NCI-H1436 (cell line): ENCODE data around the gene MAP6D1.

Source experiments
- DNase-seq: peaks from one replicate; lab custom pipeline; 2025; lab: John Stamatoyannopoulos, UW

The MAP6D1 gene

DNA sequence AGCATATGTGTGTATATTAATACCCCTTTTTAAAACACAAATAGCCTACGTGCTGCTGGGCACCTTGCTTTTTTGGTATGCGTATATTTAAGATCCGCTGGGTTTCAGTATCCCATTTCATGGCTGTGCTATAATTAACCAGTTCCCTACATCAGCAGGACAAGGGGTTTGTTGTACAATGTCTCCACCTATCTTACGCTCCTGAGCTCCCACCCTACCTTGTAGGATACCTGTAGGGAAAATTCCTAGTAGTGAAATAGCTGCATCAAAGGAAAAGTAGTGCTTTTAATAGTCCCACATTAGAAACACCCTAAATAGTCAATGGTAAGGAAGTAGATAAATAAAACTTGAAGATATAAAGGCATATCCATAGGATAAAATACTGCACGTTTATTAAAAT, 1.4 kb downstream of the MAP6D1 start:
- no peak for DNase-seq

DNA sequence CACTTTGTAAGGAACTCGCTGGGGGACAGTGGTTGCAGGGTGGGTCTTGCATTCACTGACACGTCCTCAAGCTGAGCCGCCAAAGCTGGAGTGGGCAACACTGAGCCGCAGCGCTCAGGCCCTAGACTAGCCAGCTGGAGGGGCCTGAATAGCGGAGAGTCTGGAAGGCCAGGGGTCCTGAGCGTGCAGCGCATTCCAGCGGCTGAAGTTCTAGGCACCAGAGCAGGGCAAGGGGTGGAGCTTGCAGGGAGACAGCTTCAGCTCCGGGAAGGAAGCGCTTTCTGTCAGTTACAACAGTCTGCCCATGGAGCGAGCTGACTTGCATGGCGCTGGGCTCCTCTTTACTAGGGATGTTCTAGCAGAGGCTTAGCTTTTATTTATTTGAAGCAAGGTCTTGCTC, 2.7 kb downstream of the MAP6D1 start:
- no peak for DNase-seq

DNA sequence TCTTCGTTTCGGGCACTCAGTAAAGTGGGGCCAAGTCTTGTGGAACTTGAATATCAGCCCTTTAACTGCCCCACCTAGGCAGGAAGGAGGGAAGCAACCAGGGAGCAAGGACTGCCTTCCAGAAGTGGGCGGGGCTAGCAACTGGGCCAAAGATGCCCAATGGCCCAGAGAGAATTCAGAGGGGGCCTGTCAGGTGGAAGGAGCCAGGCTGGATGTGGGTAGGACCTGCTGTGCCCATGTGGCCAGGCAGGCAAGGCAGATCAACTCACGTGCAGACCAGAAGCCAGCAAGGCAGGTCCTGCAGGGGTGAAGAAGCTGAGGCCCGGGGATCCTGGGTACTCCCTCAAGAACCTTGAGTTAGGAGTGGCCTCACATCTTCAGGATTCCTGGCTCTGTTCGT, 5.5 kb downstream of the MAP6D1 start:
- no peak for DNase-seq

DNA sequence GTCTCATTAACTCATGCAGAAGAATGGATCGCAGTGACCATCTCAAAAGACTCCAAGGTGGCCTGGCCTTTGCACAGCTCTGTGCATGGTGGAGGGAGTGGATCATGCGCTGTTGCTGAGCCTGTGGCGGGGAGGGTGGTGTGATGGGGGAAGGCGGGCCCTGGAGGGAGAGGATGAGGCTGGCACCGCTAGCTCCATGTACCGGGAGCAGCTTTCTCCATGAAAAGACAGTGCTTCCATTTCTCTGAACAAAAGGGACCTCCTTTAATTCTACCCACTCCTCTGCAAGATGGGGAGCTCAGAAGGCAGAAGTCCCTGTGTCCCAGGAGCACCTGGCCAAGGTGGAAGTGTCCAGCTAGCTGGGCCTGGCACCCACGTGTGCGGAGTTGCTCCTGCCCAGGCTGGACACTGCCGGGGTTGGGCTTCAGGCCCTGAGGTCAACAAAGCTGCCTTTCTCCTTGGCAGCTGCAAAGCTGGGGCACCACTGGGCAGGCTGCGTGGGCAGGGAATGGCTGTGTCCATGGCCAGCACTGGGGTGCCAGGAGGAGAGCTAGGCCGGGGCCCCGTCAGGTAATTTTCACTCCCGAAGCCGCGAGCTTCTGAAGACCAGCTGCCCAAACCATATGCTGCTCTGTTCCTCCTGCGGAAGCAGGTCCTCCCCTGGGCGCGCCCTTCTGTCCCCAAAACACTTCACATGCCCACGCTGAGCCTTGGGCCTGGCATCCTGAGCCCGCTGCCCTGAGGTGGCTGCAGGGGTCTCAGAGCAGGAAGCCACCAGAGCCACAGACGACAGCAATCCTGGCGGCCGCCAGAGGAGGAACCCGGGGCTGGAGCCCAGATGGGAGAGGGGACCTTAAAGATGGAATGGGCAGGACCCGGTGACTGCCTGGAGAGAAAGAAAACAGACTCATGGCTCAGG, 6.4 kb downstream of the MAP6D1 start:
- no peak for DNase-seq

DNA sequence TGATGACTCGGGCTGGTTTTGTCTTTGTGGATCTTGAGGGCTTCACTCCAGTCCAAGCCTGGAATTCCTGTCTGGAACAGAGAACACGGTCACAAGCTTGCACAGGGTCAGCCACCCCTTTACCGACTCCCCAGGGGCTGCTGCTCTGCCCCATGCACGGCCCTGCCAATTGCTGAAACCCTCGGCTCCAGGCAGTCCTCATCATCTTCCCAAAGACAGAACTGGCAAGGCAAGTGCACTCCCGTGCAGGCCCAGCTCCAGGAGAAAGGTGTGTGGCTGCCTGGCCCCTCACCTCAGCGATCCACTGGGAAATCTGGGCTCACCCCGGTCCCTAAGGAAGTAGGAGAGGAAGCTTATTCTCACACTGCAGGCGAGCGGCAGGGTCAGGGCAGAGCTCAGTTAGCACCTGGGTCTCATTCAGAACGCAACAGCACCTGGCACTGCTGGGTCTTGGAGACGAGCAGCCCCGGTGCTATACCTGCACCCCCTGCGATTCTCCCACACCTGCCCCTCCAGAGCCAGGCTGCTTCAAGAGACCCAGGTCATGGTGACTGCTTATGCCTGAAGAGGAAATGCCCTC, 7.2 kb downstream of the MAP6D1 start:
- DNase-seq: no peak

DNA sequence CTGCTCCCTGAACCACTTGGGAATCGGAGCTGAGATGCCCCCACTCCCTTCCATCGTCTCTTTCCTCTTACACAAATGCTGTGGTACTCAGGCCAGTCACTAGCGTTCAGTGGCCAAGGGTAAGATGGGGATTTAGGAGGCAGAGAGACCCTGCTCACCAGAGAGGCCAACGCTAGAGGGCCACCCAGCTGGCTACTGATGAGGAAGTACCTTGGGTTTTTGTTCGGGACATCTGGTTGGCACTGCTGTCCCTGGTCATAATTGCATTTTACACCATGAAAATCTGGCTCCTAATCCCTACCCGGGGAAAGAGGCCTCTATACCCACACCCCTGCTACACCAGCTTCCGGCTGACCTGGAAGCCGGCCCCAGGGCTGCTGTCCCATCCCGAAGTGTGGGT, 7.7 kb downstream of the MAP6D1 start:
- no peak for DNase-seq

DNA sequence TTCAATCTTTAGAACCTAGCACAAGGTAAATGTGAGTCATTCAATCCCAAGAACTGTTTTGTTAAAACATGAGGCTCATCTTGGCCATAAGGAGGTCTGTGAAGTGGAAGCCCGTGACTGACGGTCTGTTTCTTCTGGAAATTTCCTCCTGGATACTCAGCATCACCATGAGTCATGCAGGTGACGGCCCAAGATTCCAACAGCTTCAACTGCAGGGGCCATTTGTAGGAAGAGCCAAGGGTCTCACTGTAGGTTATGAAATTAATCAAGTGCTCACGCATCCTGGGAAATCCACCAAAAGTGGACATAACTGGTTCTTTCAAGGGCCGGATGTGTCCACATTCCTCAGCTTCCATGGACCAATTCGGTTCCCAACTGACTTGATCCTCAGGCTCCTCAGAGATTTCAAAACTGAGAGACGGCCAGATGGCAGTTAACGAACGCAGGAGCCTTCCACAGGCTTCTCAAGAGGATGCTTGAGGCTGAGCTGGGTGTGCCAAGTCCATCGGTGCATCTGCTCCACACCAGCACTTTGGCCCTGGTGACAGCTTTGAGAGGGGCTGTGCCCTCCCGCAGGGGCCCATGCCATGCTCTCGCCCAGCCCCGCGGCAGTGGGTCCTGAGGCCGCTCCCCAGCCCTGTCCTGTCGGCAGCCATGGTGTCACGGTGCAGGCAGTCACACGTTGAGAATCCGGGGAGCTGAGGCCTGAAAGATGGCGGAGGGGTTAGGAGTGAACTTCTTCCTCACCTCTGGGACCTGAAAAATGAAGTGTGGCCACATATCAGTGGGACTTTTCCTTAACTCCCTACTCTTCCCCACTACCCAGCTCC, 8.5 kb downstream of the MAP6D1 start:
- no peak for DNase-seq

DNA sequence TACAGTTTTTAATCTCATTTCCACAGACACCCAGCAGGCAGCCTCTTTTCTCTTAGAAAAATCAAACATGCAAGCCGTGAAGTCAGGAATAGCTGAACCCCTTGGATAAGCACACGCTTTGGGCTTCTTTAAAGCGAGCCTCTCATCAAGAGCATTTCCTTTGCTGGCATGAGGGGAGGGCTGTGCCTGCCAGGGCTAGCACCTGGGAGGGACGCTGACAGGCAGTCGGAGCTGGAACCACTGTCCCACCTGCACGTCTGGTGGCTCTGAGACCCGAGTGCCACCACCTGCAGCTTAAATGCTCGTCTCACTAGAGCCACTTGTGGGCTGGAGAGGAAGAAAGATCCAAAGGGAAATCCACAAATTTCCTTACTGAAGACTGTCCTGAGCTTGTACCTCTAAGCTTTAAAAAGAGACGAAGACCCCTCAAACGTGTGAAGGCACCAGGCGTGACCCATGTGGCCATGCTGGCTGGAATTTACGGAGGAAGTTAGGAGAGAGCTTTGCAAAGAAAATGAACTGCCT, 9.4 kb downstream of the MAP6D1 start:
- DNase-seq: no peak

DNA sequence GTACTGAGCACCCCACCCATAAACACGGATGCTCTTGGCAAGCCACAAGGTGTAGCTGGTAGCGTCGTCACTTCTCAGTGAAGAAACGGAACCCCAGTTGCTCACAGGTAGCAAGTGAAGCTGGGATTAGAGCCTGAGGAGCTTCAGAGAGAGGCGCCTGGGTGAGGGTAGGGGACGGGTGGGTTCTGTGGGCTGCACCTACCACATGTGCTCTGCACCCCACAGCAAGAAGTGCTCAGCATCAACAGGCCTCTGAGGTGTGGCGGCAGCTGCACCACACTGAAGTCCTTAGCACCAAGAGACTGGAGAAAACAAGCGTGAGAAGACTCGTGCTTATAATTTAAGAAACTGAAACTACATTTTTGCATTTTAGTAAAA, 9.8 kb downstream of the MAP6D1 start:
- DNase-seq: no peak

DNA sequence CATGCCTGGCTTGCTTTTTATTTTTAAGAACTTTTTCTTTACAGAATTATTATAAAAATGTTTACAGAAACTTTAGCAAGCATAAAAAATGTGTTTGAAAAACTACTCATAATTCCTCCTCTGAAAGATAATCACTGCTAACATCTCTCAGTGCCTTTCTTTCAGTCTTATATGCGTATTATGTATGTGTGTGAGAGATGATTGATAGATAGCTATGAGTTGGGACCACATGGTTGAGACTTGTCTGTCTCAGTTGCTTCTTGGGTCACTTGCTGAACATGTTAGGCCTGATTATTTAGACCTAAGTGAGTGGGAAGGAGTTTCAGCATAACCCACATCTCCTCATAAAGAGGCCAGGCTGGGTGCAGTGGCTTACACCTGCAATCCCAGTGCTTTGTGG, 11.1 kb downstream of the MAP6D1 start:
- no peak for DNase-seq

DNA sequence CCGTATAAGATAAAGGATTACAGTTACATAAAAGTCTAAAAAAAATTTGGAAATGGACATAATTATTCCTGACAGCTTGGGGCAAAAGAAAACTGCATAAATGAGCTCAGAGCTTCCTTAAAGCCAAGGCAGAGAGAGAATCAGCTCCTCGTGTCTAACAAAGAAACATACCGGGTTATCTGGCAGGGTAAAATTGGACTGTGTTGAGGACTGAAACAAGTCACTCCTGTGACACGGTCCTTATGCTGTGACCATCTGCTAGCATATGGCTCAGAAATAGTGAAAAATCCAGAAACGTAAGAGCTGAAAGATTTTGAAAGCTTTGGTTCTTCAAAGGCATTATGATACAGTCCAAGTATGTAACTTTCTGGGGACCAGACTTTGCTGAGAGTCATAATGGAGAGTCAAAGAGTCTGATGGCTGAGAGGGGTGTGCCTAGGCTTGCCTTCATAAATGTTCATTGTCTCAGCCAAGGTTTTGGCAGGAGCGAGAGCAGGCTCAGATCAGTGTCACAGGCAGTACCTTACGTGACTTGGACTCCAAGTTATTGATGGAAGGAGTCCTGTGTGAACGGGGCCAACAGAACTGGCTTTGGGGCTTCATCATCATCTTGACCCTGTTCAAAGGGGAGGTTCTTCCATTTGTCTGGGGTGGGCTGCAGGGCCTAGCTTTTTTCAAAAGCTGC, 12.5 kb downstream of the MAP6D1 start:
- DNase-seq: no peak

DNA sequence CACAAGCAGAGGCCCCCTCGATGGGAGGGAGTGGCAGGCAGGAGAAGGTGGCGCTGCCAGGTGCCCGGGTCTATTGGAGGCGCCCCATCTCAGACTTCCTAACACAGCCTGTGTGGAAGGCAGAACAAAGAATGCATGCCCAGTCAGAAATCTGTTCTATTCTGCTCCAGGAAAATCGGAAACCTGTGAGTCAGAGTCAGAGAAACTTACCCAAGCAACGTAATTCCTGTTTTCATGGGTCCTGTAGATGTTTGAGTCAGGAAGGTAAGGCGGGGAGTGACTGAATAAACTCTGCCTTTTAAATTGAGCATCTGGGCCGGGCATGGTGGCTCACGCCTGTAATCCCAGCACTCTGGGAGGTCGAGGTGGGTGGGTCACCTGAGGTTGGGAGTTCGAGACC, 13.7 kb downstream of the MAP6D1 start:
- DNase-seq: no peak

DNA sequence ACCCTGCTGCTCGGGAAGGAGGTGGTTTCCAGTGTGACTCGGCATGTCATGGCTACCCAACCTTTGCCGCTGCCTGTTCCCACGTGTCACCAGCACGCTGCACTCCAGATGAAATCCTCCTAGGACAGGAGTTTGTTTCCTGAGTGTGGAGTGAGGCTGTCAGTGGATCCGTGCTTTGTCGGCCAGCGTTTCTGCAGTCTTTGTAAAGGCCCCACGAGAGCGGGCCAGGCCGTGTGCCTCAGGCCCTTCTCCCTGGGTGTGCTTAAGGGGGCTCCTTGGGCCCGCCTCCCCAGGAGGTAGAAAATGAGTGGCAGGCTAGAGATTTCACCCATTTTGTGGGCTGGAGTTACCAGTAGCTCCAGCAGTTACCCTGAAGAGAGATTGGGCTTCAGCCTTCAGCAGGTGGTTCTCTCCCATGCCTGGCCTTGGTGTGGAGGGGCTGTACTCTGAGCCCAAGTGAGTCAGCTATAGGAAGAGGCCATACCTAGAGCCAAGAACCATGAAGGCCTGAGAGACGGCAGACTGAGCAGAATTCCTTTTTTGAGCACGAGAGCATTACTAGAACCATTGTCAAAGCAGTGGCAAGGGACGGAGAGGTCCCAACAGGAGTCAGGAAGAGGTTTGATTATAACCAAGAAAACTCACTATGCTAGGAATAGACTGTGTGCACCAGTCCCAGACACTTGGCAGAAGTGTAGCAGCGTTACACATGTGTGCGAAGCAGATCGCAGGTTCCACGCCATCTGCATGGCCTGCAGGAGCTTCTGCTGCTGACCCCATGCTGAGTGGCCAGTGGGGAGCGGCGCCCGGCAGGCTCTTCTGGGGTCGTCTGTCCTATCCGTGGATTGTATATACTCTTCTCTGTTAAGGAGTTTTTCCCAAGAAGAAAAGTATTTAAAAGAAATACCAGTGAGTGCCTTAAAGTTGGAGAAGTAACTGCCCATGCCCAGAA, 14.5 kb downstream of the MAP6D1 start:
- DNase-seq: no peak

DNA sequence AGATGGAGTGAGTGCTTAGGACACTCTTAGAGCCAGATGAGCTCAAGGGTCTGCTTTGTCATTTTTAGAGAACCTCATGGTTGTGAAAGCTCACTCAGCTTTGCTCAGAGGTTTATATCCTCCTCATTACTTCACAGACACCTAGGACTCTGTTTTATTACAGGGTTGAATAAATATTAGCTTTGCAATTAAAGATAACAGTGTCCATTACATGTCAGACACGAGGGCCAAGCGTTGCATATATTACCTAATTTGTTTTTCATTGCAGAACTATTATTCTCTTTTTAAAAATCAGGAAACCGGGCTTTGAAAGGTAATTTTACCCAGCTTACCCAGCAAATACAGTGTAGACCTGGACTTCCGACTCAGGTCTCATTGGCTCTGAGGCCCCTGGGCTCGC, 16.1 kb downstream of the MAP6D1 start:
- no peak for DNase-seq

DNA sequence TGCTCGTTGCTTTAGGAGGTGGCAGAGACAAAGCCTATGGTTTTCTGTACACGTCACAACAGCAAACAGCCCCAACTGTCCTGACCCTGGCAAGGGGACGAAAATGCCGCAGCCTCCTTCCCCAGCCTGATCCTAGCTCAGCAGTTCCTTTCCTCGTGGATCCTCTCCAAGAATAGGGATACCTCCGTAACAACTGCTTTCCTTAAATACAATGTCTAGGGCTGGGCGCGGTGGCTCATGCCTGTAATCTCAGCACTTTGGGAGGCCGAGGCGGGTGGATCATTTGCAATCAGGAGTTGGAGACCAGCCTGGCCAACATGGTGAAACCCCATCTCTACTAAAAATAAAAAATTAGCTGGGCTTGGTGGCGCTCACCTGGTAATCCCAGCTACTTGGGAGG, 17.0 kb downstream of the MAP6D1 start:
- no peak for DNase-seq

DNA sequence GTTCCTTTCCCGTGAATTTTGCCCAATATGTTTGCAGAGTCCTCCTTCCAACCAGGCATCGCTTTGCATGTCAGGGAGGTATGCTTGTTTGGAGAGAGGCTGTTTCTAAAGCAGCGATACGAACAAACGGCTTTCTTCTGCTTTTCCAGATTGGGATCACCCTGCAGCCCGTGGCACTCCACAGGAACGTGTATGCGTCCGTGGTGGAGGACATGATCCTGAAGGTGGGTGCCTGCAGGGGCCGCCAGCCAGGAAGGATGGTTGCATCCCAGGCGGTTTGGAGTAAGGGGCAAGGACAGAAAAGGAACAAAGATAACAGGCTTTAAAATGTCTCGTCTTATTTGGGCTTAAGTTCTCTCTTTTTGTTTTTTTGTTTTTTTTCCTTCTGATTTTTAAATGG, 17.5 kb downstream of the MAP6D1 start:
- no peak for DNase-seq

DNA sequence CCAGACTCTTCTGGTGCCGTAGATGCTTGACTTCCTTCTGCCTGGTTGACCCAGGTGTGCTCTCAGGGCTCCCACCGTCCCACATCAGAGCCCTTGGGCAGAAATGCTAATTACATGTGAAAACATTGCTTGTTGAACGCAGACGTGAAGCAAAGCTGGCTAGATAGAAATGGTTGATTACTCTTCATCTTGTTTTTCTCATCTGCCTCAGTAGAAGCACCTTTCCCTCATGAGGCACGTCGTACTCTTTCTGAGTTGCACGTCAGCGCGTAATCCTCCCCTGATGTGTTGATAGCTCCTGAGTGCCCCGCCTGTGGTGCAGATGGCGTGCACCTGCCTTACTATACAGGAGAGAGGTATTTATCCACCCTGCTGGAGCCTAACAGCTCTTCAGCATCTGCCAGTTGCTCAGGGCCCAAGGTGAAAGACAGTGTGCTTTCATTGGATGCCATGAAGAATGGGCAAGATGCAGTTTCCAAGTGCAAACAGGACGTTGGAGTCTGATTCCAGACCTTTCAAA, 18.1 kb downstream of the MAP6D1 start:
- peak; percentile 25 for DNase-seq

DNA sequence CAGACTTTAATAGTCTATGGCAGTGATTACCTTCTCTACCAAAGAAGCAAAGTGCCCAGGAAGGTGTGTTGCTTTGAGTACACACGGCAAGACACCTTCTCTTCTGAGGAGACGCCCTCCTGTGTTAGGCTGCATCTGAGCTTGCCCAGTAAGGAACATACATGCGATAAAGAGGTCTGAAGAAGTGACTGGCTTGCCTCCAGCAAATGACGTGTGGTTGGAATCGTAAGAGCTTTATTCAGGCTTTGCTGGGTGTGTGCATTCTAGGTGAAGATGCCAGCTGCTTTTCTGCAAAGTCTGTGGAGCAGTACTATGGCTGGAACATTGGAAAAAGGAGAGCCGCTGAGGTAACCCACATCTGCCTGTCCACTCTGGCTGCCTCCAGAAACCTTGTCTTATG, 22.4 kb downstream of the MAP6D1 start:
- DNase-seq: no peak

DNA sequence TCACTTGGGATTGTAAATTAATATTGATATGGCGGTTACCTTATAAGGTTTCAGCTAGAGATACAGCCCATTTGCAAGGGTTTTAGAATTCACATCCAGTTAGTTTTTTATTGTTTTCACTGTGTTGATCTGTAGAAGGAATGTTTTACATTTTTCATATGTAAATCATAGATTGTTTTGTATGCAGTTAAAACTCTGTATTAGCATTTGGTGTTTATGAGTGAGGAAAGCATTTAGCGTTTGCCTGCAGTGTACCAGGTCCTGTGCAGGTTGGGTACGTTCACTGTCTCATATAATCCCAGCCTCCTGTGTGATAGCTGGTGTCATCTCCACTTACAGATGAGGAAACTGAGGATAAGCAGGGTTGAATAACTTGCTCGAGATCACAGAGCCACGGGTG, 23.8 kb downstream of the MAP6D1 start:
- no peak for DNase-seq

DNA sequence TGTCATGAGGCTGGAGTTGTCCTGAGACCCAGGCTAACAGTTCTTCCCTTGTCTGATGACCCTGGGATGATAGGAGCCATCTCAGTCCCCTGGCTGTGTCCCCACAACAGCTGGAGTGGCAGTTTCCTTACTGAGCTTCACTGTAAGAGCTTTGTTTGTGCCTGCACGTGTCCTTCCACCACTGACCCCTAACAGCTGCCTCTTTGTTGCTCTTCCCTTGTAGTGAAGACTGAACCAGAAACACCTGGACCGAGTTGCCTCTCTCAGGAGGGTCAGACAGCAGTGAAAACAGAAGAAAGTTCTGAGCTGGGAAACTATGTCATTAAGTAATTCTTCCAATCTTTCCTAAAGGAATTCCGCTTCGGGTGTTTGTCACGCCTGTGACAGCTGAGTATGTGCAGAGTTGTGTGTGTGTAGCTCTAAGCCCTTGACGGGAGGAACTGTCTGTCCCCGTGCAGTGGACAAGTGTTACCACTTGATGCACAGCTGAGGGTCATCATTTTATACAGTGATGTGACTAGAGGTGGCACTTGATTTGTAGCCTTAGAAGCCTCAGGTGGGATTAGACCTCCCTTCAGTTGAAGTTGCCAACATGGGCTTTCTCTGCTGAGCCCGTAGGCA, 25.0 kb downstream of the MAP6D1 start:
- no peak for DNase-seq
